HUES48 (cell line): ENCODE data around the gene EXOC3L4.

Experiments
- H3K27ac ChIP-seq: one replicate; pipeline ENCODE4 v1.7.0; 2013; ENCODE audit warnings: low read depth, low read length, inconsistent platforms
- H3K27me3 ChIP-seq: 2 replicates; pipeline ENCODE4 v1.6.1; 2013; ENCODE audit warnings: mild to moderate bottlenecking, low read length; ENCODE audit not compliant: control insufficient read depth, insufficient read depth
- H3K36me3 ChIP-seq: 2 replicates; pipeline ENCODE4 v1.6.1; 2013; ENCODE audit warnings: low read length; ENCODE audit not compliant: control insufficient read depth, insufficient read depth
- H3K4me1 ChIP-seq: 2 replicates; pipeline ENCODE4 v1.6.1; 2013; ENCODE audit warnings: mild to moderate bottlenecking, low read length; ENCODE audit not compliant: control insufficient read depth, insufficient read depth
- H3K4me3 ChIP-seq: 2 replicates; pipeline ENCODE4 v1.5.1; 2013; ENCODE audit warnings: mild to moderate bottlenecking, low read depth, low read length
- H3K9ac ChIP-seq: 2 replicates; pipeline ENCODE4 v1.6.1; 2013; ENCODE audit warnings: mild to moderate bottlenecking, low read depth, low read length, moderate library complexity
- H3K9me3 ChIP-seq: 2 replicates; pipeline ENCODE4 v1.6.1; 2013; ENCODE audit warnings: low read length; ENCODE audit not compliant: control insufficient read depth, insufficient read depth

The EXOC3L4 gene

DNA sequence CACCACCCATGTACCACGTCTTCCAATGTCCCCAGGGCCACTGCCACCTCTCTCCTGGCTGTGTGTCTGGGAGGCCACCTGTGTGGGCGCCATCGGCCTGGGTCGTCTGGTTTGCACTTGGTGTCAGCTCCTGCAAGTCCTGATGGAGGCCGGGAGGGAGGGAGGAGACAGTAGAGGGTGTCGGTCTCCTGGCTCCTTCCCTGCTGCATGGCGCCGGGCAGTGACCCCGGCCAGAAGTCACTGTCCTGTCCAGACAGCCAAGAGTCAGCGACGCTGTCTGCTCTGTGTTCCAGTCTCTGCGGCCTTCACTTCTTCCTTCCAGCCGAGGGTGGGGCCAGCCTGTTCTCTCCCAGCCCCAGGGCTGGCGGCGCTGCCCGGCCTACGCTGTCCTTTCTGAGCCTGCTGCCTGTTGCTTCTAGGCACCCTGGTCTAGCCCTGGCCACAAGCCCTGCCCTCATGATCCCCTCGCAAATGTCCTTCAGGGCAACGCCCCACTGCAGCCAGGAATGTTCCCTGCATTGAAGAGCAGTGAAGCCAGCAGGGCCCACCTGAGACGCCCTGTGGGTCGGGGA, 23.5 kb upstream of the EXOC3L4 start:
- no peak overlapping the region for H3K27ac ChIP-seq
- H3K27me3 ChIP-seq: peaks cover 4% of the 10 kb centered on the region; the same call in 1 of the 2 replicates
- no peak overlapping the region for H3K9ac ChIP-seq
- no peak overlapping the region for H3K4me3 ChIP-seq
- H3K36me3 ChIP-seq: no peaks in the 10 kb centered on the region
- H3K9me3 ChIP-seq: no peaks in the 10 kb centered on the region
- no peaks in the 10 kb centered on the region for H3K4me1 ChIP-seq

DNA sequence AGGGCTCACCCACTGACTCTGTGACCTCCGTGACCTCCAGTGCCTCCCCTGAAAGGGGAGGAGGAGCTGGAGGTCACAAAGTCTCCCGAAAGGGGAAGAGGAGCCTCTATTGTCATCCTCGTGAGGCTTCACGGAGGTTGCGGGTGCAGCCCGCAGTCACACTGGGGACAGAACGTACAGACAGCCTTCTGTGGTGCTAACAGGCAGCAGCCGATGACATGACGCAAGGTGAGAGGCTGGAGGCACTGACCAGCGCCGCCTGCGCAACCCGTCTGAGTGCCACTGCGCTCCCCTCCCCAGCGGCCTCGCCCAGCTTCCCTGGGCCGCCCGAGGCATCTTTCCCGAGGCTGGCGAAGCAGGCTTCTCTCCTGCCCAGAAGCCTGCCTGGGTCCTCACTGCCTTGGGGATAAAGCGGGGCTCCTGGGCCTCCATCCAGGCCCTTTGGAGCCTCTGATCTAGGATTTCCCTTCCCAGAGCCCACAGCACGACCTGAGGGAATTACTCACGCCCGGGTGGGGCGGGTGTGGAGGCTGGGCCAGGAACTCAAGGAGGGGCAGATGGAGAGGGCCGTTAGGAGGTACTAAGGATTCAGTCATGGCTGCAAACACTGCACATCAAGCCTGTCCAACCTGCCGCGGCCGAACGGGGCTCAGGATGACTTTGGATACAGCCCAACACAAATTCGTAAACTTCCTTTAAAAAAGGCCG, 22.8 kb upstream of the EXOC3L4 start:
- Histone ChIP-seq H3K4me3 (no peak overlapping the region), H3K9ac (no peak overlapping the region), H3K4me1 (no peaks in the 10 kb centered on the region), H3K27me3 (peaks cover 4% of the 10 kb centered on the region; the same call in 1 of the 2 replicates), H3K9me3 (no peaks in the 10 kb centered on the region), H3K27ac (no peak overlapping the region), H3K36me3 (no peaks in the 10 kb centered on the region)

DNA sequence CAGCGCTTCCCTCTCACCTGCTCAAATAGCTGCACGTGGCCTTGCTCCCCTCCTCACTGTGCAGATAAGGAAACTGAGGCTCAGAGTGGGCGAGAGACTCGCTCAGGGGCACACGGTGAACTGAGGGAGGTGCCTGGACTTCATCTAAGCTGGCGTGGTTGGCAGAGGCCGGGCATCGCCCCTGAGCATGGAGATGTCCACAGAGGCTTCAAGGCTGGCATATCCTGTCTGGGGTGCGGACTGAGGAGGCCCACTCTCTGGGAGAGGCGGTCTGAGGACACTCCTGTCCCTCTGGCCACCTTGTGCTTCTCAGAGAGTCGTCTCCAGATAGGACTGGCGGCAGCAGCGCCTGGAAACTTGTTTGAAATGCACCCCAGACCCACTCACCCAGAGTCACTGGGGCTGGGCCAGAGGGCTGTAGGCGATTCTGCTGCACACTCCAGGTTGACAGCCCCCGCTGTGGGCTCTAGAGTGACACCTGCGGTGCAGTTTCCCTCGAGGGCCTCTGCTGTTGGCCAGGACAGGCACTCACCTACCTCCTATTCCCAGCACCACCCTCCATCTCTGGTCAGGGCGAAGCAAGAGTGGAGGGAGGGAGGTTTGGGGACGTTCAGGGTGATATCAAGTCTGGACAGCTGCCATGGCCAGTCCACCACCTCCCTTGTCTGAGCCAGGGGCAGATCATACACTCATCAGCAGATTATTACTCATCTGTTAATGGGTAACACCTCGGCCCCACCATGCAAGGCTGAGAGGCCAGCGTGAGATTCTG, 21.7 kb upstream of the EXOC3L4 start:
- H3K4me3 ChIP-seq: no peak overlapping the region
- H3K4me1 ChIP-seq: no peaks in the 10 kb centered on the region
- H3K9ac ChIP-seq: no peak overlapping the region

DNA sequence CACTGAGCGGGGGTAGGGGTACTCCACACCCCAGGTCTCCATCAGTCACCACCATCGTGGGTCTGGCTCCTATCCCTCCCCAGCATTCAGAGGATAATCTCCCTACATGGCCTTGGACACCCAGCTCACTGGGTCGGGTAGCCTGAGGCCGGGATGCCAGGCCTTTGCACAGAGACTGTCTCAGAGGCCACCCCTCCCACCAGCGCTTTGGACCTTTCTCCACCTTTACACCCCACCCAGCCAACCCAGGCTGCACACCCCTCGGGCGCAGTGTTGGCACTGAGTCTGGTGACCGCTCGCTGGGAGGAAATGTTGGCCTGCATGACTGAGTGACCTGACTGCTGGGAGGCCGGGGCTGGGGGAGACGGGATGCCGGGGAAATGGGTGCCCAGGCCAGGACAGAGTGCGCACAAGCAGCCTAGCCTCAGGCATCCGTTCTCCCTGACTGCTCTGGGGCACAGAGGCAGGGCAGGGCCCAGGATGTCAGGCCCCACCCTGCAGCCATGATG, 21.1 kb upstream of the EXOC3L4 start:
- H3K36me3 ChIP-seq: no peaks in the 10 kb centered on the region
- H3K27ac ChIP-seq: no peak overlapping the region
- H3K9ac ChIP-seq: no peak overlapping the region
- peaks cover 4% of the 10 kb centered on the region; the same call in 1 of the 2 replicates for H3K27me3 ChIP-seq
- no peaks in the 10 kb centered on the region for H3K4me1 ChIP-seq
- H3K4me3 ChIP-seq: no peak overlapping the region
- H3K9me3 ChIP-seq: no peaks in the 10 kb centered on the region

More for the DNA sequence above, 21.7 kb upstream of the EXOC3L4 start:
- no peaks in the 10 kb centered on the region for H3K9me3 ChIP-seq
- H3K36me3 ChIP-seq: no peaks in the 10 kb centered on the region
- peaks cover 4% of the 10 kb centered on the region; the same call in 1 of the 2 replicates for H3K27me3 ChIP-seq
- H3K27ac ChIP-seq: no peak overlapping the region

DNA sequence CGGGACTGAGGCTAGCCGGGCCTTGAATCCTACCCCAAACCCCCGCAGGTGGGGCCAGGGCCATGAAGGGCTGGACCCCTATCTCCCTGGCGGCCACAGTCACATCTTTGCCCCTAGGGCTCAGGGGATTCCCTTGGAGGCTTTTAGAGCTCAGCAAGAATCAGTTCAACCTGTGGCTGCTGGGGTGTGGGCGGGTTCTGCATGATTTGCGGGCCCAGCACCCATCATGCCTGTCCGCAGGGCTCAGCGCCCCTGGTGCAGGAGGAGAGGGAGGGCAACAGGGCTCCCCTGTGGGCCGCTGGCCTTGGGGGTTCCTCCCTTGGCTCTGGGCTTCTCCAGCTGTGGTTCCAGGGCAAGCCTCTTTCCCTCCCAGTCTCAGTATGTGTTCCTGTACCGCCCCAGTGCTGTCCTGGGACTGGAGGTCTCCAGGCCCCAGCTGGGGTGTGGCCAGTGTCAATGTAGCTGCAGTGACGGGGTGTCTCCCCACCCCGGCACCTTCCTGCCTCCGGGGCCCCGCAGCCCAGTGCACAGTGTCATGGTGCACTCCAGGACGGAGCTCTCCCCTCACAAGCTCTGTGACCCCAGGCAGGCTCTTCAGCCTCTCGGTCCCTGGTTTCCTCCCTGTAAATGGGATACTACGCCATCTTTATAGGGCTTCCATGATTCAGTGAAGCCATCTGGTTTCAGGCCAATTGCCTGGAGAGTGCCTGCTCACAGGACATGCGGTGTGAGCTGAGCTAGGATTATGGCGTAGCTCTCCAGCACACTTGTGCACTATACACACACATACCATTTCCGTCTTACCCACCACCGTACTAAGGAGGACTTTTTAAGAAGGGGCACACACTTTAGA, 20.4 kb upstream of the EXOC3L4 start:
- no peaks in the 10 kb centered on the region for H3K36me3 ChIP-seq
- no peak overlapping the region for H3K4me3 ChIP-seq
- no peaks in the 10 kb centered on the region for H3K4me1 ChIP-seq
- H3K27ac ChIP-seq: no peak overlapping the region
- H3K9me3 ChIP-seq: no peaks in the 10 kb centered on the region
- H3K9ac ChIP-seq: no peak overlapping the region
- peaks cover 4% of the 10 kb centered on the region; the same call in 1 of the 2 replicates for H3K27me3 ChIP-seq

DNA sequence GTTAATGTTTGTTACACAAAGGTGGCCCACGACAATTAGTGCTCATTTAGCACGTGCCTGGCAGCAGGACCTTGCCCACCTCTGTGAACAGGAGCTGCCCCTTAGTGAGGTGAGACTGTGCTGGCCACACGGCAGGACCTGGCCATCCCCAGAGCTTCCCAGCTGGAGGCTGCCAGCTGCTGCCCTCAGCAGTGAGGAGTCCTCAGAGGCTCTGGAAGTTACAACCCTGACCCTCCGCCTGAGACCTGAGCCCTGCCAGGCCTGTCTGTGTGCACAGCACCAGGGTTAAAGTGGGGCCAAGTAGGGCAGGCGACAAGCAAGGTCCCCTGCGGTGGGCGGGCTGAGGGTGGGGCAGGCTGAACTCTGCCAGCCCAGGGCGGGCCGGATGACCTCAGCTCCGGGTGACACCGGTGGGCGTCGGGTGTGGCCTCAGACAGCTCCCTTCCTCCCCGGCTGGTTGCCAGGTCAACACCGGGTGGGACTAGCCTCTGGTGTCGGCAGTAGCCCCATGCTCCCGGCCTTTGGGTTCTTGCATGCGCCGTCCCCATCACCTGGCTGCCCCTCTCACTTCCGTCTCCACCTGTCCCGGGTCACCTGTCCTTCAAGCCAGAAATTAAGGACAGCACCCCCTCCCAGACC, 19.7 kb upstream of the EXOC3L4 start:
- Histone ChIP-seq H3K4me1 (no peaks in the 10 kb centered on the region), H3K36me3 (no peaks in the 10 kb centered on the region), H3K27me3 (peaks cover 9% of the 10 kb centered on the region), H3K9ac (no peak overlapping the region), H3K4me3 (peak overlapping the region; percentile 83), H3K9me3 (no peaks in the 10 kb centered on the region), H3K27ac (no peak overlapping the region)

DNA sequence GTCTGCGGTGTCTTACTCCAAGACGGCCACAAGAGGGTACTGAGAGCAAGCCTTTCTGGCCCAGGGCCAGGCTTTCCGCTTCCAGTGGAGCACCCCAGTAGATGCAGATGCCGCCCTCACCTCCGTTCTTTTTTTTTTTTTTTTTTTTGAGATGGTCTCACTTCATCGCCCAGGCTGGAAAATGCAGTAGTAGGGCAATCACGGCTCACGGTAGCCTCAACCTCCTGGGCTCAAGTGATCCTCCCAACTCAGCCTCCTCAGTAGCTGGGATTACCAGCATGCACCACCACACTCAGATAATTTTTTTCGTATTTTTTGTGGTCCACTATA, 16.1 kb upstream of the EXOC3L4 start:
- Histone ChIP-seq H3K27me3 (peaks cover 24% of the 10 kb centered on the region), H3K4me1 (no peaks in the 10 kb centered on the region), H3K9ac (no peak overlapping the region), H3K27ac (no peak overlapping the region), H3K36me3 (no peaks in the 10 kb centered on the region), H3K9me3 (no peaks in the 10 kb centered on the region), H3K4me3 (no peak overlapping the region)

DNA sequence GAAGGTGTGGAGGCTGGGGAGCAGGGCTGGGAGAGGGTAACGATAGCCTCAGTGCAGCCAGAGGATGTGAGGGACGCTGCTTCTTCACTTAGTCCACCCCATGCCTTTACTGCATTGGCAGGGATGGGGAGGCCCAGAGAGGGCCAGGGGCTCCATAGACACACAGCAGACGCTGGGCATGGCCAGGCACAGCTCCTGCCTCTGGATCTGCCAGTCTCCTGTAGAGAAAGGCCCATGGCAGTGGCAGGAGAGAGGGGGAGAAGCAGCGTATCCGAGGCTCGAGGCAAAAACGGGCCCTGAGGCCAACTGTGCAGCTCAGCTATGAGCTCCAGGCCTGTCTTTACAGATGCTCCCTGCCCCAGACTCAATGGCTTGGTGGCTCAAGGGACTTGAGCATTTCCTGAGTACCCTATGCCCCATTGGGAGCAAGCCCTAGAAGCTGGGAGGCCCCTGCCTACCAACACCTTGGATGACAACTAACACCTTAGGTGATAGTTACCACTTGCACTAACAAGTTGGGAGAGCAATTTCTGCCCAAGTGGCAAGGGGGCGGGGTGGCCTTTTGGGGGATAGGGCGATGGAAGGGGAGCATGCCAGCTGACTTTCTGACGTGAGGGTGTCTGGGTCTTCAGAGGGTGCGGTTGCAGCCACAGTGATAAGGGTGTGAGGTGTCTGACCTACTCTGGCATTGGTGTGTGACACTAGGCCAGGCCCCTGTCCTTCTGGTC, 15.5 kb upstream of the EXOC3L4 start:
- Histone ChIP-seq H3K9me3 (no peaks in the 10 kb centered on the region), H3K4me1 (no peaks in the 10 kb centered on the region), H3K27me3 (peaks cover 30% of the 10 kb centered on the region), H3K36me3 (no peaks in the 10 kb centered on the region), H3K27ac (no peak overlapping the region), H3K4me3 (no peak overlapping the region), H3K9ac (no peak overlapping the region)

DNA sequence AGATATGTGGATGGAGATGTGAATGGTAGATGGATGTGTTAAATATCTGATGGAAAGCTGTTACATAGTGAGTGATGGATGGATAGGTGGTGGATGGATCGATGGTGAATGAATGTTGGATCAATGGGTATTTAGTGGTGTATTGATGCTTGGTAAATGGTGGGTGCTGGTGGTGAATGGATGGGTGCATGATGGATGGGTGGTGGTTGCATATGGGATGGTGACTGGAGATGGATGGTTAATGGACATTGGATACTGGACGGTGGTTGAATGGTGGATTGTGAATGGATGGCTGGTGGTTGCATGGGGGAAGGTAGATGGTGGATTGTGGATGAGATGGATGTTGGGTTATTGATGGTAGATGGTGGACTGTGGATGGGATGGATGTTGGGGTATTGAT, 12.6 kb upstream of the EXOC3L4 start:
- Histone ChIP-seq H3K27ac (no peak overlapping the region), H3K9me3 (no peaks in the 10 kb centered on the region)

More for the DNA sequence above, 12.6 kb upstream of the EXOC3L4 start:
- Histone ChIP-seq H3K4me3 (no peak overlapping the region), H3K9ac (no peak overlapping the region), H3K27me3 (peaks cover 40% of the 10 kb centered on the region), H3K4me1 (no peaks in the 10 kb centered on the region), H3K36me3 (no peaks in the 10 kb centered on the region)
